Measurements from ENCODE around the gene GPR153.

GPR153 gene

GRCh38 chr1:6224718-6225117 lies 36.2 kb downstream of the GPR153 start:
- no peak for TF ChIP-seq CTCF (IDR thresholded peaks at IDR 0.05)

- no peak for TF ChIP-seq CTCF (IDR thresholded peaks at IDR 0.05)
Measured at GRCh38 chr1:6223617-6224016, 37.3 kb downstream of the GPR153 start.

- TF ChIP-seq CTCF (IDR thresholded peaks at IDR 0.05), result no peak
Measured at GRCh38 chr1:6222636-6223035, 38.3 kb downstream of the GPR153 start.

GRCh38 chr1:6221210-6221784 lies 39.6 kb downstream of the GPR153 start:
- no peak for TF ChIP-seq CTCF (IDR thresholded peaks at IDR 0.05)

DNA sequence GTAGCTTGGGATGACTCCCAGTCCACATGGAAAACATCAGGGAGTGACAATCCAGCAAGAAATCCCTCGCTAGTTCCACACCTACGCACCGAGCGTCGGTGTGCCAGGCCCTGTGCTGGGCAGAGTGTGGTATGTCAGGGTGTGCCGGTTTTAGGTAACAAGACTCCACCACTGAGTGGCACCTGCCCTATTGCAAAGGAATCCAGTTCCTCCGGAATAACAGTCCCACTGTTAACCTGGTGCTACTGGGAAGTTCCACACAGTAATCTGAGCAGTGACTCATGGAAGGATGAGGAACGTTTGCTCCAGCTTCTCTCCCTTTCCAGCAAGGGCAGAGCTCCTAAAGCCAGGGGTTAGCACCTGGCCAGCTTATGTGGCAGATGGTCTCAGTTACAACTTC lies 40.7 kb downstream of the GPR153 start:
- TF ChIP-seq CTCF (IDR thresholded peaks at IDR 0.05), result no peak

DNA sequence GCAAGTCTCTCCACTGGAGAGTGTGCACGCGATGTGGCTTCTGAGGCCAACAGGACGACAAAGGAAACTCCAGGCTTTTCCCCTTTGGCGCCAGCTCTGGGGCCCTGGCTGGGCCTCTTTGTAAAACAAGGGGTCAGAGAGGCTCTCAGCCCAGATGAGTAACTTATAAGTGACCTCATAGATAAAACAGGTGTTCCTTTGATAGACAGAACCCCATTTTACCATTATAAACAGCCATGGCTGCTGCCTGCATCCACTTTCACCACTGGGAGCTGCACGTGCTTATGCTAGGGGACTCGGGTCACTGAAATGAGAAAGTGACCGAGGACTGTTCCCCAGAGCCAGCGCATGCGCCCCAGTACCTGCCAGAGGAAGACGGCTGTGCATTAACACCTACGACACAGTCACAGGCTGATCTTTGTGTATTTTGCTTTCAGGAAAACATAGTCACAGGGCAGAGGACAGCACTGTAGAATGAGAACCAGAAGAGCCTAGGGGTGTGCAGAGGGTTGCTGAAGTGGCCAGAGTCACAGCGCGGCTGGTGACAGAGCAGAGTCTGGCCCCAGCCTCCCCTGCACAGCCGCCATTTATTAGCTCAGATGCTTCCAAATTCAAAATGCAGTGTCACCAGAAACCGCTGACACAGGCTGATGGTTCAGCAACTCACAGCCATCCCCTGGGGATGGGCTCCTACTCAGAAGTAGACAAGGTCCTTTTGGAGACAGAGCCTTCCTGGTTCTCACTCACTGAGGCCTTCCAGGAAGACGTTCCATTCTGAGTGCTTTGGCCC lies 42.3 kb downstream of the GPR153 start:
- no peak for TF ChIP-seq CTCF (IDR thresholded peaks at IDR 0.05)

DNA sequence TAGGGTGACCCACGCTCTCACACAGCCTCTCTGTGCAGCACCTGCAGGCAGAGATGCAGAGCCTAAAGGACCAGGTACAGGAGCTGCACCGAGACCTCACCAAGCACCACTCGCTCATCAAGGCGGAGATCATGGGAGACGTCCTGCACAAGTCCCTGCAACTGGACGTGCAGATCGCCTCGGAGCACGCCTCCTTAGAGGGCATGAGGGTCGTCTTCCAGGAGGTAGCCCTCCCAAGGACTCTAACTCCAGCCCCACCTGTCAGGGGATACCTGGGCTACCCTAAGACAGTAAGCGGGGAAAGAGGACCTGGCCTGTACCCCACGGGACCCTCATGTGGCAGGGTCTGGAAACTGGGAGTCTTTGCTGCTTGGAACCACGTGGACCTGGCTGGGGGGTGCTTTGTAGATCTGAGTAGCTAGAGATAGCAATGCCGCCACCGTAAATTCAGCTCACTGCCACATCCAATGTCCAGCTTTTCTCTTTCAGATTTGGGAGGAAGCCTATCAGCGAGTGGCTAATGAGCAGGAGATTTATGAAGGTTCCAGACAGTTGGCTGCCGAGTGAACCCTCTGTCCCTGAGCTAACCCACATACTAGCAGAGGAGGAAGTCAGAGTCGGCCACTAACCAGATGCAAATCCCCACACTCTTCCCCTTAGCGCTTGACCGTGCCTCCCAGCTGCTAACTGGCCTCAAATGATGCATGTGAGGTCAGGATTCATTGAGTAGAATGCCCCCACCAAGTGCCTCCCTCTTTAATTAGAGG lies 48.5 kb downstream of the GPR153 start:
- no peak for TF ChIP-seq CTCF (IDR thresholded peaks at IDR 0.05)

Measured in LNCAP (cell line).